Hematopoietic multipotent progenitor cell treated with erythropoietin and hydrocortisone succinate and interleukin-3 and kit ligand, for 6 days (in vitro differentiated cells): ENCODE measurements around the gene OSBPL8.

Source experiments
- DNase-seq: peaks from one replicate; pipeline ENCODE4 v3.0.0-alpha.2; 2015

The OSBPL8 gene

GRCh38 chr12:76555797-76556196 lies 3.8 kb downstream of the OSBPL8 start:
- DNase-seq = peak; percentile 41

GRCh38 chr12:76555231-76555767 lies 4.3 kb downstream of the OSBPL8 start:
- DNase-seq = no peak

DNA sequence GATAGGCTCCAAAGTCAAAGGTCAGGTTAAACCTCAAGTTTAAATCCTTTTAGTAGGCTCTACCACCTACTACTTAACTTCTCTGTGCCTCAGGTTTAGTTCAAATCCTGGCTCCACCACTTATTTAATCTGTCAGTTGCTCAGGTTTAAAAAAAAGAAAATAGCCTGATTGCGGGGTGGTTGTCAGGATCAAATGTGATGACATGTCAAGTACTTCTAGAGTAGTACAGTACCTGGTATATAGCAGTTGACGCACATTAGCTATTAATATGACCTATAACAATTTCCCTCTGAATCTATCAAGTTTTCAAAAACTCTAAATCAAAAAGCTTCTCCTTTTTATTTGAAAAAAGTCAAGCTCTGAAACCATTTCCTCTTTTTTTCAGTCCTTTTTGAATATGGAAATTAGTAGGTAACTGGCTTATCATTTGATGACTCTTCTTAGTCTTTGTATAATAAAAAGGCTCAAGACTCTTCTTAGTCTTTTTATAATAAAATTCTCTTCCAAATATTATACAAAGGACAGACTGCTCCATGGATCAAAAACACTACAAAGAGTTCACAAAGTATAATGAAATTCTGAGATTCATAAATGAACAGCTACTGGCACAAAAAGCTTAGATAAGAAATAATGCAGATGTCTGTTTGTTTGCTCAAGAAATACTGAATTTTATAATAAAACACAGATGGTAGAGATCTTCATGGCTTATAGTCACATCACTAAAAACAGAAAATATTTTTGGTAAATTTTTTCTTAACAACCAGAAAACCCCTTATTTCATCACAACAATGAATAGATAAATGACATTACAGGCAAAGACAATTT lies 5.0 kb downstream of the OSBPL8 start:
- DNase-seq = no peak

DNA sequence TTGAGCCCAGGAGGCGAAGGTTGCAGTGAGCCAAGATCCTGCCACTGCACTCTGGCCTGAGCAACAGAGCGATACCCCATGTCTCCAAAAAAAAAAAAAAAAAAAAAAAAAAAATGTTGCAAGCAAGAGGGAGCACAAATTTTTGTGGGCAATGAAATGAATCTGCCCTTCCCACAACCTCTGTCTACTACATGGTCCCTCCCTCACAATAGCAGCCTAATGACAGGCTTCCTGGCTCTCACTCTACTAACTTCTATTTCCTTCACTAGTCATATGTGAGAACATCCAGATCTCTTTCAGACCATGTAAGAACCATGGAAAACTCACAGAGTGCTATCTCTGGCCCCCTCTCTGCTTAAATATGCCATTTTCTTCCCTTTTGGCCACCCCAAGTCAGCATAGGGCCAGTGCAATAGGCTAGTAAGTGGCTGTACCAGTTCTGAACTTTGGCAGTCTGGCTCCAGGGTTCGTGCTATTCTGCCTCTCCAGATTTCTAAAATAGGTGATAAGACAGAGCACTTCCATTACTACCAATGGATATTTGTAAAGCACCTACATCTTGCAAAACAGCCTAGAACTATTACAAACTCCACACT lies 7.1 kb downstream of the OSBPL8 start:
- DNase-seq = no peak

DNA sequence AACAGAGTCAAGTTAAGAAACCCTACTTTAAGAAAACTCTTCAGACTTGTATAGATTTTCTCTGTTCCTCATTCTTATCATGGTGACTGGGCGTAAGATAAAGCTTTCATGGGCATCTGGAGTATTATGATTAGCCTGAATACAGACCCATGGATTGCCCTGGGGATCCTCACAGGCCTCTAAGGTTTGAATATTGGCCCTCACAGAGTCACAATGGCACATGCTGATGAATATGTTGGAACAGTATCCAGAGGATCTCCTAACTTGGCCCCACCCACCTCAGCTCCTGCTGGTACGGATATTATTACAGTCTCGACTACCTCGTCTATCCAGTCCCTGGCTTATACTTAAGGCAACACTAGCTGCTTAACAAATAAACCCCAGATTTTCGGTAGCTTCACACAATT lies 8.1 kb downstream of the OSBPL8 start:
- DNase-seq = peak; percentile 92

GRCh38 chr12:76549131-76549530 lies 10.4 kb downstream of the OSBPL8 start:
- DNase-seq = no peak

GRCh38 chr12:76548222-76548837 lies 11.2 kb downstream of the OSBPL8 start:
- DNase-seq = no peak

DNA sequence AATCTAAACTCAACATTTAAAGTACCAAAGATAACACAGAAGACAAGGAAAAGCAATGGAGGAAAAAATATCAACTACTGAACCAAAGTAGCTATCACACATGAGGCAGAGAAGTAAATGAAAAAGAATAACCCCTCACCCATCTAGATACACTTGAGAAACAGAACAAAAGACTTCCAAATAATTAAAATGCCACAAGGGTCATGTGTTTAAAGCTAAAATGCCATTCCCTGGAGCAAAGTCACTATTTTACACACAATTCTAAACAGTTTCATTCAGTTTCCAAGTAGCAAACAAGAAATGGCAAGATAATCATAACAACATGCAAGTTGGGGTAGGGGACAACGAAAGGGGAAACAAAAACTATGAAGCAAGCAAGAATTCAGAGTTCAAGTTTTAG lies 12.0 kb downstream of the OSBPL8 start:
- no peak for DNase-seq

DNA sequence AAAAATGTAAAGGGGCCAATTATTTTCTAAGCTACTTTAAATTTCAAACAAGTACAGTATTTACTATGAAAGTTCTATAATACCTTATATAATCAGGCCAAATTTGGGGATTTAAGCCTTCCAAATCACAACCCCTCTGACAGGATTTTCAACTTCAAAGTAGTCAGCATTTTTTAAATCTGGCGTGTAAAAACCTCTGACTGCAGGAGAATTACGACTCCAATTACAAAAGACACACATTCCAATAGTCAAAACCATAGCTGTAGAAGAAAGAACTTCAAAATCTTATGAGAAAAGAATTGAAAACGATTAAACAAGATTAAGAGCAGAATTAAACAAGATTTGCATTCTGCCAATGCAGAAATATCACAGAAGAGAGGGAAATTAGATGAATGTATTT lies 12.7 kb downstream of the OSBPL8 start:
- DNase-seq = no peak

DNA sequence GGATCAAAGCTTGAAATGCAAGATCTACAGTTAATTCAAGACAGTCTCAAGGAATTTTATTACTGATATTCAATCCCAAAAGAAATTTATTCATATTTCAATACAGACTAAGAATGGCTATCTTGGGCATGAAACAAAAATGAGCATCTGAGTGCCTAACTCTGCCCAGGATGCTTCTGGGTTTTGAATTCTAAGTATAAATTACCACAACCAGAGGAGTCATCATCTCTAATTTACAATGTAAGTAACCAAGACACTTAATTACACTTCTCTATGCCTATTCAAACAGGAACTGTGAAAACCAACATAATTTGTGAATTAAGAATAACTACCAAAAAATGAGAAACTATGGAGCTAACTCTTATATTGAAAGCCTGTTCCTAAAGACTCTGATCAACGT lies 14.1 kb downstream of the OSBPL8 start:
- DNase-seq = no peak

DNA sequence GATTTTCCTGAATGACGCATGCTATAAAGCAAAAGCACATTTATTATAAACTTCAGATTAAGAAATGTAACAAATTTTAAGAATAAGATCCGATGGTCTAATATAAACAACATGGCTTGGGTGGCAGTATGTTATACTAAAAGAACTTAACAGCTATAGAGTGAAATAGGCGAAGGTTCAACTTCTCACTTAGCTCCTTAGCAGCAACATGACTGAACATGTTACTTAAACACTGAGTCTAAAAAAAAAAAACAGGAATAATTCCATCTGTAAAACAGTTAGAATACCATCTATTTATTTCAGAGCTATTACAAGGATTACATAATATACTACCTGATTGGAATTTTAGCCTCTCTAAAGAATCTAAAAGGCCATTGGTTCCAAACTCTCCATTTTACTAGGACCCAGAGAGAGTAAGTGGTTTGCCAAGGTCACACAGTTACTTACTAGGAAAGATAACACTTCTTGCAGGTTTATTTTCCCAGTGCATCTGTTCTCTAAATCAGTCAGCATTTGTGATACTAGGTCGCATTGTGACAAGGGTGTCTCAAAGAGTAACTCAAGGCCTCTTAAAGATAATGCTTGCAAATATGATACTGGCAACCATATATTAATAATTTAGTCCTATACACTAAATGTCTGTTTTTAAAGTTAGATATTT lies 14.8 kb downstream of the OSBPL8 start:
- DNase-seq = peak; percentile 71

GRCh38 chr12:76543813-76544347 lies 15.7 kb downstream of the OSBPL8 start:
- DNase-seq = no peak

DNA sequence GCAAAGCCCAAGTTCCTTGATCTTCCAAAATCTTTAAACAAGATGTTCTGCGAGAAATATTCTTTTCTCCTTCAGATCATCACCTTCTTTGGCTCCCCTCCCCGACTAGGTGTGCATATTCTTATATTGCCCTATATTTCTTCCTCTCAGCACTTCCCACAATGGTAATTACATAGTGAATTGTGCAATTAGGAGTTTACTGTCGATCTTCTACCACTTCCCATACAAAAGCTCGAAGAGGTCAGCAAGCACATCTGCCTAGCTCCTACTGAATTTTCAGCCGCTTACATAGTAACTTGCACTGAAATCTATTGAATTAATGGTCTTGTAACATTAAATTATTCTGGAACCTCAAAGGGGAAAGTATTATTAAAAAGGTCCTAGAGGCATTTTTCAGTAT lies 16.7 kb downstream of the OSBPL8 start:
- DNase-seq = no peak

GRCh38 chr12:76539727-76540126 lies 19.8 kb downstream of the OSBPL8 start:
- DNase-seq = peak; percentile 62

GRCh38 chr12:76537923-76538322 lies 21.6 kb downstream of the OSBPL8 start:
- DNase-seq = no peak

- no peak for DNase-seq
These were observed 23.0 kb downstream of the OSBPL8 start for GRCh38 chr12:76536546-76536945.

GRCh38 chr12:76535170-76535569 lies 24.4 kb downstream of the OSBPL8 start:
- no peak for DNase-seq

GRCh38 chr12:76533331-76533730 lies 26.2 kb downstream of the OSBPL8 start:
- no peak for DNase-seq

DNA sequence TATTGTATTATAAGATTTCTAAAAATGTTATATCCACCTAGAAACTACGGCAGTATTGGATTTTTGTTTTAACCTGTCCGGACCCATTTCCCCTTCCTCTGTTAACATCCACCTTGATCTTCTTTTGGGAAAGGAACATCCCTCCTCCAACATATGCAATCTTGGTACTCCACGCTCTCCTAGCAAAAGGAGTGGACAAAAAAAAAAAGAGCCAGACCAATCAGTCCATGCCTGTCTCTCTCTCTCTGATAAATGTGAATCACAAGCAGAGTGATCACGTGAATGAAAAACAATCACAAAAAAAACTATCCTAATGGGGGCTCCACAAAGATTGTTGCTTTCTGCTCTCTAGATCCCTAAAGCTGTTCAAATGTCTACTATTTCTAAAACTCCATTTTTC lies 27.1 kb downstream of the OSBPL8 start:
- DNase-seq = no peak

- DNase-seq = no peak
These were observed 28.5 kb downstream of the OSBPL8 start for GRCh38 chr12:76531056-76531455.

DNA sequence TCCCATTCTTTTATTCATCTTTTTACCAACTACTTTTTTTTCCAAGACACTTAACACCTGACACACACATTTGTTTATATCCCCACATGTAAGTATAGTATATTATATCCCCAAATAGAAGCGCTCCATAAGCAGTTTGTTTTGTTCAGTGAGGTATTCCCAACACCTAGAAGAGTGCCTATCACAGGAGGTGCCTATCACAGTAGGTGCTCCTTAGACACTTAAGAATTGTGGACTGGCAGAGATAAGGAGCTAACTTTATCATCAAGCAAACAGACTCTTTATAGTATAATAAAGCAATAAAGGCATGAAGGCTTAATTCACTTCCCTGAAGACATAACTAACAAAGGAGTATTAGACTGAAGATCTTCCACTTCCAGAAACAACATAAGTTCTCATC lies 29.1 kb downstream of the OSBPL8 start:
- DNase-seq = peak; percentile 75

- peak; percentile 72 for DNase-seq
These were observed 30.2 kb downstream of the OSBPL8 start for GRCh38 chr12:76529226-76529918.
